Left lung (tissue), 10 donors: ENCODE results near the gene IGF2. TPM values are rescaled to one million over a fixed set of nuclear protein-coding genes. Genes with fewer than 3 reads are reported as not detected.

ENCODE experiments used
- ATAC-seq: fragments of 200-7000 bp; cut with Tn5 transposase; one replicate; pipeline ENCODE4 v1.9.1; 2020; ENCODE audit warnings: moderate library complexity
- DNase-seq, 4 donors: peaks; one replicate each; pipeline ENCODE4 v3.0.0-alpha.2; 2013 to 2020
- H3K27ac ChIP-seq, 2 donors: fragments of 200-600 bp; sonication (generic) in 1 of 2; one replicate each; pipeline versions ENCODE4 v1.5.0 to v1.8.0; 2020 to 2021
- H3K27me3 ChIP-seq, 2 donors: fragments of 200-600 bp; sonication (generic) in 1 of 2; one replicate each; pipeline versions ENCODE4 v1.5.0 to v1.8.0; 2020 to 2021
- H3K36me3 ChIP-seq, 2 donors: fragments of 200-600 bp; sonication (generic) in 1 of 2; one replicate each; pipeline versions ENCODE4 v1.5.0 to v1.8.0; 2020 to 2021
- H3K4me1 ChIP-seq, 2 donors: fragments of 200-600 bp; one replicate each; pipeline ENCODE4 v1.8.0; 2021
- H3K4me3 ChIP-seq, 2 donors: fragments of 200-600 bp; sonication (generic) in 1 of 2; one replicate each; pipeline versions ENCODE4 v1.5.0 to v1.8.0; 2020 to 2021; ENCODE audit warnings: mild to moderate bottlenecking in 1 of 2
- H3K9me3 ChIP-seq, 2 donors: fragments of 200-600 bp; sonication (generic) in 1 of 2; one replicate each; pipeline versions ENCODE4 v1.5.0 to v1.8.0; 2020 to 2021
- intact Hi-C, 2 donors: fragments of 100-400 bp; cut with DNase I; formaldehyde crosslinking; loops; one replicate each; pipeline versions ENCODE4 v1.11.2 to v1.14.2; 2022
- microRNA-seq, 2 donors: library from miRNA; unstranded; fragments of <30 nt; microRNA quantifications; one replicate each; pipeline ENCODE4, GENCODE V29; 2019
- polyA plus RNA-seq, 6 donors: library from polyadenylated mRNA; unstranded; fragments of 120-200 nt; gene quantifications; one replicate each; pipeline ENCODE4 v1.2.1, GENCODE V29; 2013; ENCODE audit not compliant: insufficient read length in 6 of 6
- total RNA-seq, 2 donors: library from RNA; stranded (reverse); fragmentation: NEBNext Ultra II Directional; extraction: Animal tissue kit (Norgen Biotek cat#: 25700); gene quantifications; one replicate each; pipeline ENCODE4 v1.2.1, GENCODE V29; 2021
- TF ChIP-seq, protein P1 (sequence below), 2 donors: fragments of 200-600 bp; sonication (generic) in 1 of 2; IDR thresholded peaks; one replicate each; pipeline versions ENCODE4 v1.5.0 to v1.8.0; 2021; ENCODE audit warnings: antibody characterized with exemption in 2 of 2
- donor health status: DM: no; HTN: yes; CAD: no.
- donor health status: DM: no; HTN: no; CAD: no.

IGF2 gene
- total and polyA plus RNA-seq, 8 donors, result 12.0 to 118 (median 92.1) TPM

DNA sequence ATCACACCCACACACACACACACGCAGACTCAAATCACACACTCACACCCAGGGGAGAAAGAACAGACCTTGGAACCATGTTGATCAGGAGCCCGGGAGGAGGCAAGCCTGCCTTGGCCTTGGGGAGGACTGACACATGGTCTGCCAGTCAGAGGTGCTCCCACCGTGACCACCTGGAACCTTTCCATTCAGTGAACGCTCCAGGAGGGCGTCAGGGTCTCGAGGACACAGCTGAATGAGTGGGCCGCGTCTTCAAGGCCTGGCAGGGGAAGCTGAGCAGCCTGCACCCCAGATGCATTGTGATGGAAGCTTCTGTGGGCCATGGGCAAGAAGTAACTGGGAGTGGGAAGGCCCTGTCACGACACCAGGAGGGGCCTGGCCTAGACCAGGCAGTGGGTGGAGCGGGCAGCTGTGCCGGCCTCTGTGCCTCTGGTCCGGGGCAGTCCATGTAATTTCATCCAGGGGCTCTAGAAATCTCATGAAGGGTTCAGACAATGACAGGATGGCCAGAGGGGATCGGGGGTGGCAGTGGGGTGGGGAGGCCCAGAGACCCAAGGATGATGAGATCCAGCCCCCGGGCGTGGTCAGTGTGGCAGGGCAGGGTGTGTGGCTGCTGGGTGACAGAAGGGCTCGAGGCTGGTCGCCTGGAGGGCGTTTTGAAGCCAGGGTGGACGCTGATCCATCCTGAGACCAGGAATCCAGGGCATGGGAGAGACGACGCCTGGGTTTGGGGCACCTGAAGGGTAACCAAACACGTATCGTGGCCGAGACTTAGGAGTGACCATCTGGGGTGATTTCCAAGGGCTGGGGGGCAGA, 53.7 kb downstream of the IGF2 start:
- ATAC-seq, result no peak
- intact Hi-C loops, result no loop called here
- H3K9me3 ChIP-seq, result peaks cover 0 to 8% of the 10 kb centered on the region in 2 donors
- no peaks in the 10 kb centered on the region for H3K36me3 ChIP-seq
- H3K4me1 ChIP-seq, result no peaks in the 10 kb centered on the region
- H3K4me3 ChIP-seq, result no peak overlapping the region
- TF ChIP-seq, protein P1, sequence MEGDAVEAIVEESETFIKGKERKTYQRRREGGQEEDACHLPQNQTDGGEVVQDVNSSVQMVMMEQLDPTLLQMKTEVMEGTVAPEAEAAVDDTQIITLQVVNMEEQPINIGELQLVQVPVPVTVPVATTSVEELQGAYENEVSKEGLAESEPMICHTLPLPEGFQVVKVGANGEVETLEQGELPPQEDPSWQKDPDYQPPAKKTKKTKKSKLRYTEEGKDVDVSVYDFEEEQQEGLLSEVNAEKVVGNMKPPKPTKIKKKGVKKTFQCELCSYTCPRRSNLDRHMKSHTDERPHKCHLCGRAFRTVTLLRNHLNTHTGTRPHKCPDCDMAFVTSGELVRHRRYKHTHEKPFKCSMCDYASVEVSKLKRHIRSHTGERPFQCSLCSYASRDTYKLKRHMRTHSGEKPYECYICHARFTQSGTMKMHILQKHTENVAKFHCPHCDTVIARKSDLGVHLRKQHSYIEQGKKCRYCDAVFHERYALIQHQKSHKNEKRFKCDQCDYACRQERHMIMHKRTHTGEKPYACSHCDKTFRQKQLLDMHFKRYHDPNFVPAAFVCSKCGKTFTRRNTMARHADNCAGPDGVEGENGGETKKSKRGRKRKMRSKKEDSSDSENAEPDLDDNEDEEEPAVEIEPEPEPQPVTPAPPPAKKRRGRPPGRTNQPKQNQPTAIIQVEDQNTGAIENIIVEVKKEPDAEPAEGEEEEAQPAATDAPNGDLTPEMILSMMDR (IDR thresholded peaks at IDR 0.05), result no peak
- H3K27ac ChIP-seq, result no peak overlapping the region
- DNase-seq, result peak in 1 of 4 donors; percentile 58
- H3K27me3 ChIP-seq, result no peaks in the 10 kb centered on the region

DNA sequence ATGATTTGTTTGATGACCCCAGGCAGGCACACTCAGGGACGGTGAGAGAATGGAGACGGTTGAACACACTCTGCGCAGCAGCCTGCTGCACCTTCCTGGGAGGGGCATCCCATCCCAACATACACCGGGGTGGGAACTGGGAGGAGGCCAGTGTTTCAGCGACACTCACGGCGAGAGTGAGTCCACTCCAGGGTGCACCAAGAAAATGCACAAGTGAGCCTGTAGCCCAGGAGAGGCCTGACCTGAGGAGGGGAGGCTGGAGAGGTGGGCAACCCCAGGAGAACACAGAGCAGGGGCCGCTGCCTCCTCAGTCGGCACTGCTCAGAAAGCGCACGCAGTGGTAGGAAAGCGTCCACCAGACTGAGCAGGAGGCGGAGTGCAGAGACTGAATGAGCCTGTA, 54.5 kb downstream of the IGF2 start:
- no peaks in the 10 kb centered on the region for H3K4me1 ChIP-seq
- H3K4me3 ChIP-seq, result no peak overlapping the region
- no peak overlapping the region for H3K27ac ChIP-seq
- H3K9me3 ChIP-seq, result peaks cover 0 to 8% of the 10 kb centered on the region in 2 donors
- TF ChIP-seq, protein P1 (IDR thresholded peaks at IDR 0.05), result no peak
- H3K36me3 ChIP-seq, result no peaks in the 10 kb centered on the region
- DNase-seq (peak in 1 of 4 donors; percentile 31), ATAC-seq (no peak)
- intact Hi-C loops, result no loop called here
- no peaks in the 10 kb centered on the region for H3K27me3 ChIP-seq

Small RNA genes lying within 50 kb of the gene (microRNA-seq; reads per million reads assigned to microRNA genes)
- gene MIR4686, result 0 reads per million in 2 donors
- 11.5 to 14.6 reads per million in 2 donors for gene MIR483

Other genes with a start within 250 kb of the IGF2 start
- gene PRR33, start 247.5 kb downstream of the IGF2 start, total RNA-seq, result not detected
- under 1 TPM; 0.05 to 0.15 (median 0.11) TPM for gene PRR33, start 247.5 kb downstream of the IGF2 start, polyA plus RNA-seq
- gene TNNT3, start 219.7 kb downstream of the IGF2 start, total RNA-seq, result 1 to 10 TPM; 2.0 to 3.0 TPM
- gene TNNT3, start 219.7 kb downstream of the IGF2 start, polyA plus RNA-seq, result 1 to 10 TPM; 1.7 to 4.4 (median 2.5) TPM
- gene MRPL23, start 192.1 kb downstream of the IGF2 start, total RNA-seq, result 10 to 100 TPM; 62.2 to 71.6 TPM
- 10 to 100 TPM; 35.1 to 64.7 (median 40.6) TPM for gene MRPL23, start 192.1 kb downstream of the IGF2 start, polyA plus RNA-seq
- 100 to 1,000 TPM; 119 to 193 TPM for gene H19, start 141.5 kb downstream of the IGF2 start, total RNA-seq
- 1,000 to 10,000 TPM in 1 of 6 donors, 100 to 1,000 TPM in 5; 532 to 1,133 (median 889) TPM for gene H19, start 141.5 kb downstream of the IGF2 start, polyA plus RNA-seq
- not detected for gene INS, start 21.8 kb upstream of the IGF2 start, total RNA-seq
- not detected for gene INS, start 21.8 kb upstream of the IGF2 start, polyA plus RNA-seq
- under 1 TPM; 0.18 to 0.26 TPM for gene TH, start 32.4 kb upstream of the IGF2 start, total RNA-seq
- 1 to 10 TPM in 2 of 6 donors, under 1 TPM in 4; 0.21 to 1.4 (median 0.79) TPM for gene TH, start 32.4 kb upstream of the IGF2 start, polyA plus RNA-seq
- gene ASCL2, start 131.2 kb upstream of the IGF2 start, total RNA-seq, result 1 to 10 TPM in 1 of 2 donors, under 1 TPM in 1; 0.79 to 2.3 TPM
- 1 to 10 TPM in 4 of 6 donors, under 1 TPM in 2; 0.50 to 1.5 (median 1.2) TPM for gene ASCL2, start 131.2 kb upstream of the IGF2 start, polyA plus RNA-seq
- gene C11orf21, start 162.5 kb upstream of the IGF2 start, total RNA-seq, result 1 to 10 TPM; 2.7 to 6.9 TPM
- 1 to 10 TPM; 1.2 to 2.2 (median 1.6) TPM for gene C11orf21, start 162.5 kb upstream of the IGF2 start, polyA plus RNA-seq
- 1 to 10 TPM; 4.2 to 6.2 TPM for gene TSPAN32, start 162.6 kb upstream of the IGF2 start, total RNA-seq
- 1 to 10 TPM; 3.7 to 6.3 (median 4.2) TPM for gene TSPAN32, start 162.6 kb upstream of the IGF2 start, polyA plus RNA-seq
- gene CD81, start 237.9 kb upstream of the IGF2 start, total RNA-seq, result 100 to 1,000 TPM; 641 to 754 TPM
- 100 to 1,000 TPM; 595 to 747 (median 646) TPM for gene CD81, start 237.9 kb upstream of the IGF2 start, polyA plus RNA-seq